Gastrocnemius medialis (tissue), 4 donors: ENCODE results near the gene MRC1.

Experiments used
- POLR2A ChIP-seq, 2 donors: fragments of 450-650 bp; IDR thresholded peaks; one replicate each; pipeline ENCODE4 v1.6.1; 2017; ENCODE audit warnings: antibody characterized with exemption in 2 of 2, mild to moderate bottlenecking in 2 of 2, moderate library complexity in 2 of 2
- TF ChIP-seq, protein P1 (sequence below), 5 experiments: fragments of 450-650 bp in 3 of 5; fragments of 200-600 bp in 2 of 5; sonication (generic) in 2 of 5; IDR thresholded peaks in 4 of 5; conservative IDR thresholded peaks in 1 of 5; 1 replicate in 4 of 5; 2 replicates in 1 of 5; pipeline ENCODE4 v1.5.1; 2016 to 2019; ENCODE audit warnings: antibody characterized with exemption in 5 of 5, mild to moderate bottlenecking in 3 of 5, moderate library complexity in 3 of 5

DNA sequence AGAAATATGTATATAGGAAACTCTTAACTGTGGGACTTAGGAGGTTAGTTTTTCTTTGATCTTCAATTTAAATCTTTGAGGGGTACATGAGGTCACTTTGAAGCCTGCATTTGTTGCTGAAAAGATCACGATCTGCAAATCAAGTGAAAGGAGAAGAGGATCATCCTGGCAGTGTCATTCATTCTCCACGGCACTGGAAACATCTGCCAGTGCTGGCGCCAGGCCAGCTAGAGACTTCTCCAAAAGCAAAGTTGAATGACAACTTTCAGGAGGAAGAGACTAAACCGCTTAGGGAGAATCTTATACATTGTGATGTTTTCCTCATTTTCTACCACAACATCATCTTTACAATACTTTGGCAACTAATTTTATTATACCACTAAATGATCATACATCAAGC is 42.5 kb downstream of the MRC1 start:
- TF ChIP-seq, protein P1, sequence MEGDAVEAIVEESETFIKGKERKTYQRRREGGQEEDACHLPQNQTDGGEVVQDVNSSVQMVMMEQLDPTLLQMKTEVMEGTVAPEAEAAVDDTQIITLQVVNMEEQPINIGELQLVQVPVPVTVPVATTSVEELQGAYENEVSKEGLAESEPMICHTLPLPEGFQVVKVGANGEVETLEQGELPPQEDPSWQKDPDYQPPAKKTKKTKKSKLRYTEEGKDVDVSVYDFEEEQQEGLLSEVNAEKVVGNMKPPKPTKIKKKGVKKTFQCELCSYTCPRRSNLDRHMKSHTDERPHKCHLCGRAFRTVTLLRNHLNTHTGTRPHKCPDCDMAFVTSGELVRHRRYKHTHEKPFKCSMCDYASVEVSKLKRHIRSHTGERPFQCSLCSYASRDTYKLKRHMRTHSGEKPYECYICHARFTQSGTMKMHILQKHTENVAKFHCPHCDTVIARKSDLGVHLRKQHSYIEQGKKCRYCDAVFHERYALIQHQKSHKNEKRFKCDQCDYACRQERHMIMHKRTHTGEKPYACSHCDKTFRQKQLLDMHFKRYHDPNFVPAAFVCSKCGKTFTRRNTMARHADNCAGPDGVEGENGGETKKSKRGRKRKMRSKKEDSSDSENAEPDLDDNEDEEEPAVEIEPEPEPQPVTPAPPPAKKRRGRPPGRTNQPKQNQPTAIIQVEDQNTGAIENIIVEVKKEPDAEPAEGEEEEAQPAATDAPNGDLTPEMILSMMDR (IDR thresholded peaks at IDR 0.05 in 4 of 5, conservative IDR thresholded peaks at IDR 0.05 in 1 of 5), result no peak
- no peak for TF ChIP-seq POLR2A (IDR thresholded peaks at IDR 0.05)
